ENCODE results near the gene KLHL40.

The KLHL40 gene

DNA sequence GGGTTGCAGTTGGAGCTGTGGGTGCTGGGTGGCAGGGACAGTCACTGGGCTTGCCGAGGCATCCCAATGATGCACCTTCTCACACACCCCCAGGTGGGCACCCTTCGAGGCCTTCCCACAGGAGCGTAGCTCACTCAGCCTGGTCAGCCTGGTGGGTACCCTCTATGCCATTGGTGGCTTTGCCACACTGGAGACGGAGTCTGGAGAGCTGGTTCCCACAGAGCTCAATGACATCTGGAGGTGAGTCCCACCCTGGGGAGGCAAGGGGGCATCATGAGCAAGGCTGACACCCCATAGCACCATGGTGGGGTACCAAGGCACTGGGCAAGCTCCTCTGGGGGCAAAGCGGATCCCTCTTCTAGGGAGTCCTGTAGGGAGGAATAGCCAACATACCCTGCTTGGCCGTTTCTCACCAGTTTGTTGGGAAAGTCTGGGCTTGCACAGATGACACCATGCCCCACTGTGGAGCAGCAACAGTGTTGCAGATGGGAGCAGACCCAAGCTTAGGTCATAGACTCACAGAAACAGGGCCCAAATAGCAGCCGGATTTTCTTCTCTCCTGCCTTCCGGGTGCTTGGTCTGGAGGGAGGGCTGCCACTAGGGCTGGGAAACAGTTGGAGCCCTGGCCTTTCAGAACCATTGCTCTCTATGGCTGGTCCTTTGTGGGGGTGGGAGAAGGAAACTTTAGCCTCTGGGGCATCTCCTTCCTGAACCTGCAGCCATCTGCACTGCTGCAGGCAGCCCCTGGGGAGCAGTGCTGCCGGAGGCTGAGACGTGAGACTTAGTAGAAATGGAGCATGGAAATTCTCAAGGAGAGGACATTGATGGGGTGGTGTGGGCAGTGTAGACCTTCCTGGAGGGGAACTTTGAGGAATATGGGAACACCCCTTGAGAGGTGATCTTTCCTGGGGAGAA is 5.7 kb downstream of the KLHL40 start:
- DNase-seq (ENCODE audit: low read depth) = no peak

- DNase-seq (ENCODE audit: low read depth) = no peak
These were observed 6.7 kb downstream of the KLHL40 start for GRCh38 chr3:42691816-42692666.

GRCh38 chr3:42692667-42693529 is 7.6 kb downstream of the KLHL40 start:
- DNase-seq (ENCODE audit: low read depth) = no peak

- DNase-seq (ENCODE audit: low read depth) = no peak
These were observed 8.2 kb downstream of the KLHL40 start for GRCh38 chr3:42693530-42693930.

GRCh38 chr3:42694366-42694765 is 9.0 kb downstream of the KLHL40 start:
- no peak for DNase-seq (ENCODE audit: low read depth)

- DNase-seq (ENCODE audit: low read depth) = no peak
These were observed 11.3 kb downstream of the KLHL40 start for GRCh38 chr3:42696356-42697288.

- DNase-seq (ENCODE audit: low read depth) = no peak
These were observed 12.1 kb downstream of the KLHL40 start for GRCh38 chr3:42697289-42698051.

DNA sequence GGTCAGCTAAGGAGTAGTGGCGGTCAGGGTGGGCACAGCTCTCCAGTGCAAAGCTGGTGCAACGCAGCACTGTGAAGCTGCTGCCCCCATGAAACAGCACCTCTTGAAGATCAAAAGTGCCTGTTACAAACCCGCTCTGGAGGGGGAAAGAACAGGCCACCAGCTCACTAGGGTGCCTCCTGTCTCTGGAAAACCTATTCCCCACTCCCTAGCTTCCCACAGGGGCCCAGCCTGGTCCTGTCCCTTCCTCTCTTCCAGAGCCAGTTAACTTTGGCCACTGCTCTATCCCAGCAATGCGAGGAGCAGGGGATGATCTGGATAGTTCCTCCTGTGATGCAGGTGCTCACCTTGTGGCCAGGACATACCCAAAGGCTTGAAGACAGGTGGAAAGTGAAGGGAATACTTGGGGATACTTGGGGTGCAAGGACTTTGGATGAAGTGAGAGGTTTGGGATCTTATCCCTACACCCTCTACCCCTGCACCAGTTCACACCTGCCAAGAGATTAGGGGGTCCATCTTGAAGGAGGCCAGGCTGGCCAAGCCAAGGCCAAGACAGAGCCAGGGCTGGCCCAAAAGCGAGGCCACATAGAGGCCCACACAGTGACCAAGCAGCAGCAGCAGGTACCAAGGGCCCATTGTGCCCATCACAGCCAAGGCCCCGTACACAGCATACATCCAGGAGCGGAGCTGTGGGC is 13.0 kb downstream of the KLHL40 start:
- no peak for DNase-seq (ENCODE audit: low read depth)

- DNase-seq (ENCODE audit: low read depth) = no peak
These were observed 13.5 kb downstream of the KLHL40 start for GRCh38 chr3:42698911-42699230.

- DNase-seq (ENCODE audit: low read depth) = no peak
These were observed 14.2 kb downstream of the KLHL40 start for GRCh38 chr3:42699511-42699971.

DNA sequence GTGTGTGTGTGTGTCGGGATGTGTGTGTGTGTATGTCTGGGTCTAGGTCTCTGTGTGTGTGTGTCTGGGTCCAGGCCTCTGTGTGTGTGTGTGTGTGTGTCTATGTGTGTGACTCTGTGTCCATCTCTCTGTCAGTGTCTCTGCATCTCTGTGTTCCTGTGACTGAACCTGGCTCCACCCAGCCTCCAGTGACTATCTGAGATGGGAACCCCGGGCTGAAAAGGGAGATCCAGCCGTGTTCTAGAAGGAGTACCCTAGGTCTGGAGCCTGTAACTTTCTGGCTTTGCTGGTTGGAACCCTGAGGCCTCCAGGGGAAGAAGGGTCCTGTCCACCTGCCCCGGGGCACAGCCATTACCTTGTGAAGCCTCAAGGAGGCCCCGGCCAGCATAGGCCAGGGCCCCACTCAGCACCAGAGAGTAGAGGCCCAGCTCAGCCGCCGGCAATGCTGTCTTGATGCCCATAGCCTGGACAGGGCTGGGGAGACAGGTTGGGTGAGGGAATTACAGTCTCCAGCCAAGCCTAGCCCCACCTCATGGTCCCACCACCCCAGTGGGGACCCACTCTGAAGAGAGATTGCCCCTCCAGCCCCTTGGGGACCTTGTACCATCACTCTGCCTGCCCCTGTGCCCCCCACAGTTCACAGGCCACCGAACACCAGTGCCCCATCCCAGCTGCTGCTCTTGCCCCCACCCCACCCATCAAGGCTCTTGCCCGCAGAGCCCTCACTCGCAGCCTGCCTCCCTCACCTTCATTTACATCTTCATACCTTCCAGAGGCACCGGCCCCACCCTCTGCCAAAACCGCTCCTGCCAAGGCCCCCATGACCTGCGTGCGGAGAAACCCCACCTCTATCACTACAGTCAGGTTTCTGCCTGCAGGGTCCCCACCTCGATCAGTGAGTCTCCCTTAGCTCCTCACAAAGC is 15.3 kb downstream of the KLHL40 start:
- no peak for DNase-seq (ENCODE audit: low read depth)

DNA sequence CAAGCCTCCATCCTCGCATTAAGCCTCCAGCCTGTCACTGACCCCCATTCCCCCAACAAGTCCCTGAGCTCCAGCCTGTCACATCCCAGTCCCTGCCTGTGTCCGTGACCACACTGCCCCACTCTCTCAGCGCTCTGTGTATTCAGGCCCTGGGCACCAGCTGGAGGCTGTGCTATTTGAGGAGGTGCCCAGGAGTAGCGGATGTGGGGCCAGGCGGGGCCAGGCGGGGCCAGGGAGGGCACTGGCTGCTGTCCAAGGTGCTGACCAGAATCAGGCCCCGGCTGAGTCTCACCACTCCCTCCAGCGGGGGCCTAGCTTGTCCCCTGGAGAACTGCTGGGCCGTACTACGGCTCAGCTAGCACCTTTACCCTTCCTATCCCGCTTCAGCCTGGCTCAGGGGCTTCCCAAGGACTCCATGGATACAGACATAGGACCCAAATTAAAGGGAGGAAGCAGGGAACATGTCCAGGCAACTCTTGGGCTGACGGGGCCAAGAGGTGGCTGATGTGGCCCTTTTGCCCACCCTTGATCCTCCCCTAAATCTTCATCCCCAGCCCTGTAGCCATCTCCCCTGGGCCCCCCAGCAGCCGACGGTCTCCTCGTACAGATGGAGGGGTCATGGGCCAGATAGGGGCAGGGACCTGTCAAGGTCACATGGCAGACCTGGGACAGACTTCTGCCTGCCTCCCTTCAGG is 16.2 kb downstream of the KLHL40 start:
- no peak for DNase-seq (ENCODE audit: low read depth)

GRCh38 chr3:42702066-42702951 is 17.0 kb downstream of the KLHL40 start, which contains the start of gene HHATL:
HHATL (minus strand) TSS chr3:42702798; CDS start chr3:42700826, 1,972 bp downstream.
- DNase-seq (ENCODE audit: low read depth) = no peak

DNA sequence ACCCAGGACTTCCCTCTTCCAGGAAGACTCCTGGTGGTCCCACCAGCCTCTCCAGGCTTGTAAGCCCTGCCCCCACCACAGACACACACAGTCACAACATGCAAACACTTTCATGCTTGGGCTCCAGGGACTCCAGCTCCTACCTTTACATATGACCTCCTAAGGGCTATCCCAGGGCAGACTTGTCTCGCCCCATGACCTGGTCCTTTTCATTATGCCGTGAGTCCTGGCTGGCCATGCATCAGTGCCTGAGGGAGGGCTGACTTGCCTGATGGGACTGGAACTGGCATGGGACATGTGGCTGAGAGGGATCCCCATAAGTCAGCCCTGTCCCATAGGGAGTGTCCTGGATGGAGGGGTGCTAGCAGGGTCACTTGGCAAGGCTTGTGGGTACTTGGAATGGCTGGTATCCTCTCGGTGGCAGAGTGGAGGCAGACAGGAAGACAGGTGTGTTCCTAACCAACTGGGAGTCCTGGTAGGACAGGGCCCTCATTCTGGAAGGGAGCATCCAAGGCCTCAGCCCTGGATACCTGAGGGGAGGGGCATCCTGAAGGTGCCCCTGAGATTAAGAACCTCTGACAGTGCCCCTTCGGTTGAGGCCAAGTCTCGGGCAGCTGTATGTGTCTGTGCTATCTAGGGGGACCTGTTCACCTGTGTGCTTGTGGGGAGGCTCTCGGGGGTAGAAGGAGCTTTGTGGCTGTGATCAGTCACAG is 17.8 kb downstream of the KLHL40 start:
- no peak for DNase-seq (ENCODE audit: low read depth)

- no peak for DNase-seq (ENCODE audit: low read depth)
These were observed 18.3 kb downstream of the KLHL40 start for GRCh38 chr3:42703695-42704025.
